AG04450 (cell line): ENCODE results near the gene CYP2U1. TPM values are rescaled to one million over a fixed set of nuclear protein-coding genes. Genes with fewer than 3 reads are reported as not detected.
A peak's percentile ranks its signal among the peaks of the same experiment; 100 is the strongest.
"Not testable (repeated sequence)": the region's sequence is repeated elsewhere in the genome, so short reads cannot be mapped to it uniquely, and the experiment has no call there.

Experiments
- CTCF ChIA-PET: fragments of 300-600, 350-600 bp; formaldehyde crosslinking; extraction: SDS; loops from one replicate; lab custom pipeline; 2022; ENCODE audit warnings: antibody characterized with exemption, inconsistent platforms; lab: Charles Lee
- POLR2A ChIA-PET: fragments of 350-600 bp; formaldehyde crosslinking; extraction: SDS; loops from one replicate; lab custom pipeline; 2021; ENCODE audit warnings: antibody characterized with exemption, inconsistent platforms; lab: Yijun Ruan, JAX
- DNase-seq: peaks from one replicate; pipeline ENCODE4 v3.0.0-alpha.2; 2011; ENCODE audit warnings: low read depth, low spot score
- H3K27ac ChIP-seq: one replicate; pipeline ENCODE4 v1.5.1; 2012; ENCODE audit warnings: low read depth, low read length, control low read depth
- H3K27me3 ChIP-seq: one replicate; pipeline ENCODE4 v1.6.0; 2012; ENCODE audit warnings: low read length; ENCODE audit not compliant: control insufficient read depth, insufficient read depth
- H3K4me3 ChIP-seq: 2 replicates; pipeline ENCODE4 v1.5.1; 2011; ENCODE audit warnings: mild to moderate bottlenecking, low read depth, low read length, control low read depth
- H3K9me3 ChIP-seq: 2 replicates; pipeline ENCODE4 v1.5.1; 2012; ENCODE audit warnings: low read length; ENCODE audit not compliant: control insufficient read depth, insufficient read depth
- CTCF ChIP-seq: IDR thresholded peaks from 2 replicates; pipeline ENCODE4 v1.5.1; 2011; ENCODE audit warnings: low read depth, low read length, control low read depth, inconsistent platforms
- polyA plus RNA-seq: library from polyadenylated mRNA; depleted of rRNA; stranded (reverse); fragments of >200 nt; gene quantifications from 2 replicates; pipeline ENCODE4 v1.2.3, GENCODE V29; 2011

Gene CYP2U1
- polyA plus RNA-seq, 1 experiment: 6.3 TPM

- Histone ChIP-seq H3K9me3 (peaks cover under 1% of the 10 kb centered on the region; the same call in 1 of the 2 replicates), H3K27ac (peak overlapping the region; percentile 49), H3K4me3 (no peak overlapping the region), H3K27me3 (no peaks in the 10 kb centered on the region)
- DNase-seq: peak; percentile 61
- ChIA-PET POLR2A (no interaction called here), CTCF (interaction anchor here (0.8 to 1.2 kb wide), 3 partner anchors 20 to 193 kb away, joined by 3 to 4 read pairs (median 4); partner anchors contain the start of gene CYP2U1)
- TF ChIP-seq CTCF: no peak
Measured at GRCh38 chr4:107951551-107951950, 20.2 kb downstream of the CYP2U1 start.

- ChIA-PET POLR2A (no interaction called here), CTCF (no interaction called here)
- TF ChIP-seq CTCF: no peak
- Histone ChIP-seq H3K27ac (no peak overlapping the region), H3K27me3 (no peaks in the 10 kb centered on the region), H3K9me3 (peaks cover 8% of the 10 kb centered on the region), H3K4me3 (no peak overlapping the region)
- DNase-seq: no peak
Measured at GRCh38 chr4:107956011-107956410, 24.7 kb downstream of the CYP2U1 start.

GRCh38 chr4:107966903-107967302 lies 35.6 kb downstream of the CYP2U1 start:
- Histone ChIP-seq H3K27ac (no peak overlapping the region), H3K4me3 (no peak overlapping the region), H3K27me3 (peaks cover 2% of the 10 kb centered on the region), H3K9me3 (no peaks in the 10 kb centered on the region)
- ChIA-PET CTCF (no interaction called here), POLR2A (no interaction called here)
- no peak for TF ChIP-seq CTCF
- no peak for DNase-seq

GRCh38 chr4:107967519-107967918 lies 36.2 kb downstream of the CYP2U1 start:
- H3K27ac ChIP-seq, CTCF ChIA-PET, H3K4me3 ChIP-seq, H3K27me3 ChIP-seq, DNase-seq, H3K9me3 ChIP-seq, POLR2A ChIA-PET: not testable (repeated sequence)

GRCh38 chr4:107967921-107968320 lies 36.6 kb downstream of the CYP2U1 start:
- CTCF ChIA-PET, H3K27ac ChIP-seq, POLR2A ChIA-PET, H3K27me3 ChIP-seq, H3K9me3 ChIP-seq, DNase-seq, H3K4me3 ChIP-seq: not testable (repeated sequence)

- no peak for DNase-seq
- Histone ChIP-seq H3K27ac (no peak overlapping the region), H3K4me3 (no peak overlapping the region), H3K27me3 (no peaks in the 10 kb centered on the region), H3K9me3 (no peaks in the 10 kb centered on the region)
- CTCF ChIA-PET: interaction anchor here (0.6 kb wide), 1 partner anchor 11 kb away, joined by 3 read pairs; no protein-coding TSS in a partner anchor
- TF ChIP-seq CTCF: no peak
- POLR2A ChIA-PET: no interaction called here
Measured at GRCh38 chr4:107970063-107970798, 38.9 kb downstream of the CYP2U1 start.
